Measurements from ENCODE around the gene AZU1.

DNA sequence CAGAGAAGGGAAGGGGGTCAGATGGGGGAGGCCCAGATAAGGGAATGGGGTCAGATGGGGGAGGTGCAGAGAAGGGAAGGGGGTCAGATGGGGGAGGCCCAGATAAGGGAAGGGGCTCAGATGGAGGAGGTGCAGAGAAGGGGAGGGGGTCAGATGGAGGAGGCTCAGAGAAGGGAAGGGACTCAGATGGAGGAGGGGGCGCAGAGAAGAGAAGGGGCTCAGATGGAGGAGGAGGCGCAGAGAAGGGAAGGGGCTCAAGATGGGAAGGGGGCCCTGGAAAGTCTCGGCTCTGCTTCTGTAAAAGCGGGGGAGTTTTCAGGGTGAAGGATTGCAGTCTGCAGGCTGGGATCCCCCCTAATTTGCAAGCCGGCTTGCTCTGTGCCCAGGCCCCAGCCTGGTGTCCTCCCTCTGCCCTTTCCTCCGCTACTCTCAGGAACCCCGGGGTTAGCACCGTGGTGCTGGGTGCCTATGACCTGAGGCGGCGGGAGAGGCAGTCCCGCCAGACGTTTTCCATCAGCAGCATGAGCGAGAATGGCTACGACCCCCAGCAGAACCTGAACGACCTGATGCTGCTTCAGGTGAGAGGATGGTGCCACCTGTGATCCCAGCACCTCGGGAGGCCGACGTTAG lies 1.6 kb downstream of the AZU1 start:
- TF ChIP-seq, protein P1, sequence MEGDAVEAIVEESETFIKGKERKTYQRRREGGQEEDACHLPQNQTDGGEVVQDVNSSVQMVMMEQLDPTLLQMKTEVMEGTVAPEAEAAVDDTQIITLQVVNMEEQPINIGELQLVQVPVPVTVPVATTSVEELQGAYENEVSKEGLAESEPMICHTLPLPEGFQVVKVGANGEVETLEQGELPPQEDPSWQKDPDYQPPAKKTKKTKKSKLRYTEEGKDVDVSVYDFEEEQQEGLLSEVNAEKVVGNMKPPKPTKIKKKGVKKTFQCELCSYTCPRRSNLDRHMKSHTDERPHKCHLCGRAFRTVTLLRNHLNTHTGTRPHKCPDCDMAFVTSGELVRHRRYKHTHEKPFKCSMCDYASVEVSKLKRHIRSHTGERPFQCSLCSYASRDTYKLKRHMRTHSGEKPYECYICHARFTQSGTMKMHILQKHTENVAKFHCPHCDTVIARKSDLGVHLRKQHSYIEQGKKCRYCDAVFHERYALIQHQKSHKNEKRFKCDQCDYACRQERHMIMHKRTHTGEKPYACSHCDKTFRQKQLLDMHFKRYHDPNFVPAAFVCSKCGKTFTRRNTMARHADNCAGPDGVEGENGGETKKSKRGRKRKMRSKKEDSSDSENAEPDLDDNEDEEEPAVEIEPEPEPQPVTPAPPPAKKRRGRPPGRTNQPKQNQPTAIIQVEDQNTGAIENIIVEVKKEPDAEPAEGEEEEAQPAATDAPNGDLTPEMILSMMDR (IDR thresholded peaks at IDR 0.05): no peak
- no peak for TF ChIP-seq POLR2A (IDR thresholded peaks at IDR 0.05)

Data from body of pancreas (tissue), 4 donors.